ELF-1 (cell line): ENCODE data around the gene TMEM120A.
A peak's percentile ranks its signal among the peaks of the same experiment; 100 is the strongest.

ENCODE experiments used
- DNase-seq: peaks from one replicate; pipeline ENCODE4 v3.0.0-alpha.2; 2016; ENCODE audit warnings: low read depth, low spot score

Gene TMEM120A

DNA sequence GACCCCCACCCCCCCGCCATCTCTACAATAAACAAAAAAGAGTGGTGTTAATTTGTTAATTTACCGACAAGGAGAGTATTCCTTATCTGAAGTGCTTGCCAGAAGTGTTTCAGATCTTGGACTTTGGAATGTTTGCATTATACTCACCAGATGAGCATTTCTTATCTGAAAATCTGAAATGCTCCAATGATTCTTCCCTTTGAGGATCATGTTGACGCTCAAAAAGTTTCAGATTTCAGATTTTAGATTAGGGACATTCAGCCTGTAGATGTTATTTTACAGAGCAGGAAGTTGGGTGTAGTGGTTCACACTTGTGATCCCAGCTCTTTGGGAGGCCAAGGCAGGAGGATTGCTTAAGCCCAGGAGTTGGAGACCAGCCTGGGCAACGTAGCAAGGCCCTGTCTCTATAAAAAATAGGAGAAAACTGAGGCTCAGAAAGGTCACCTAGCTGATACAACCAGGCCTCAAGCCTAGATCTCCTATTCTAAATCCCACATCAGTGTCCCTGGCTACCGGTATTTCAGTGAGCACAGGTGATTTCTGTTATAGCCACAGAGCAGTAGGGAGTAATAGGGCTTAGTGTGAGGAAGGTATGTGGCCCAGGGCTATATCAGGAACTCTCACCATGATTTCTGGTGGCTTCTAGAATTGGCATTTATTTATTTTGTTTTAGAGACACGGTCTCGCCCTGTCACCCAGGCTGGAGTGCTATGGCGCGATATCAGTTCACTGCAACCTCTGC lies 35.4 kb downstream of the TMEM120A start:
- DNase-seq: no peak

DNA sequence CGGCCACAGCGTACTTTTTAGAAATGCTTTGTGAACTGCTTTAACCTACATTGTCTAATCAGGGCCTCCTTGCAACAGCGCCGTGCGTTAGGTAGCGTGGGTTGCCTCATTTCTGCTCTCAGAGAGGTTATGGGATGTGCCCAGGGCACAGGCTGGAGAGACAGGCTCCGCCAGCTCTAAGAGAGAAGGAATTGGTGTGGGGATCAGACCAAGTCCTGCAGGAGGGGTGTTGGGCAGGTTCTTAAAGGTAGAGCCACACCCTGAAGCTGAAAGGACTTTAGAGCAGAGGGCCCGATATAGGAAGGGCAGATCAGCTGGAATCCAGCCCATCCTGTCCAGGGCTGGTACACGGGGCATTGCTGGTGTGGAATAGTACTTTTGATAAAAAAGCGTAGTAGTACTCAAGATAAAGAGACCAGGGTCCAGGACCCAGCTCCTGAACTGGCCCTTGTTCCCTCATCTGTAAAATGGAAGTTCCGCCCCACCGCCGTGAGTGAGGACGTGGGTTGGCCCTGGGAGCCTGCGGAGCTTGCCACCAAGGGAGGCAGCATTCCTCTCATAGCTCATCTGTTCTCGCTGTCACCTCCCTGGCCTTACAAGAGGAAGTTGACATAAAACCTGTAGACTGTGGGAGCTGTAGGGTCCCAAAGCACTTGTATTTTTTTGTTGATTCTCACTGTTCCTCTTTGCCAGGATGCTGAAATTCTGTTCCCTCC lies 37.2 kb downstream of the TMEM120A start:
- peak; percentile 87 for DNase-seq

DNA sequence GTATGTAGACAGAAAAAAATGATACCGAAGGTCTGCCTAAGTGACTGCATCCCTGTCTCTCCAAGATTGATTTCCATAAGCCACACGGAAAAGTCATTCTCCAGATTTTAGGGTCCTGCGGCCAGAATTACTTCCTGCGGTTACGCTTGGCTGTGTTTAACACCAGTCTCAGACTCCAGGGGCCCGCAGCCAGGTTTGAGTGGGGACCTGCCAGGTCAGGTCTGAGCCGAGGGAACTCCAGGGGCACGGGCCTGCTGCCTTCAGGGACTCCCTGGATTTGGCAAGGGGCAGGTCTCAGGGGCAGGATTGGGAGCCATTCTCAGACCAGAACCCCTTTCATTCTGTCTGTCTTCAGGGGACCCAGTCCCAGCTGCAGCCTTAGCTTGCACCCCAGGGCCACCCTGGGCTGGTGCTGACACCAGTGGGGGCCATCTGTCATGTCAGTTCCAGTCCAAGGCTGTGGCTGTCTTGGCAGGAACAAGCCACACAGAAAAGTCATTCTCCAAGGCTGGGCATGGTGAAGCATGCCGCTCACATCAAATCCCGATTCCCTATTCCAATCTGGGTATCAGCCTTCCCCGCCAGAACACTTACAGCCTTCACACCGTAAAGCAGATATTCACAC lies 39.0 kb downstream of the TMEM120A start:
- DNase-seq: no peak

DNA sequence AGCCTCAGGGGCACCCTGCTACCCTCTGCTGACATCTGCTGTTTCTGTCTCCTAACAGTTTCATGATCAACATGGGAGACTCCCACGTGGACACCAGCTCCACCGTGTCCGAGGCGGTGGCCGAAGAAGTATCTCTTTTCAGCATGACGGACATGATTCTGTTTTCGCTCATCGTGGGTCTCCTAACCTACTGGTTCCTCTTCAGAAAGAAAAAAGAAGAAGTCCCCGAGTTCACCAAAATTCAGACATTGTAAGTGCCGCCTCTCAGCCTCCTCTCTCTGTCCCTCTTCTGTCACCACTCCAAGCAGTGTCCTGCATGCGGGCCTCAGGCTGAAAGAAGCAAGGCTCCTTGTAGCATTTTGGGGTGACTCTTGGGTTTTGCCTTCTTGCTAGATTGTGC lies 40.5 kb downstream of the TMEM120A start:
- no peak for DNase-seq

DNA sequence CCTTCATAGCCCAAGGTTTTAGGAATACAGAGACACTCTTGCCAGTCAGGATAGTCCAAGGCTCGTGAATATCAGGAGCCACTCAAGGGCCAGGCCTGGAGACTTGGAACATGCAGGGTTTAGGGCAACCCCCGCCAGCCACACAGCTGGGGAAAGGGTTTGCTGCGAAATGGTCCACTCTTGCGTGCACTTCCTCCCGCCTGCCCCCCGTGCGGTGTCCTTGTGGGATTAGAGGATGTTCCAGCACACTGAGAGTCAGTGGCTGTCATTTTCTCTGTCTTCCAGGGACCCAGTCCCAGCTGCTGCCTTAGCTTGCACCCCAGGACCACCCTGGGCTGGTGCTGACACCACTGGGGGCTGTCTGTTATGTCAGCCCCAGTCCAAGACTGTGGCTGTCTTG lies 41.0 kb downstream of the TMEM120A start:
- no peak for DNase-seq

DNA sequence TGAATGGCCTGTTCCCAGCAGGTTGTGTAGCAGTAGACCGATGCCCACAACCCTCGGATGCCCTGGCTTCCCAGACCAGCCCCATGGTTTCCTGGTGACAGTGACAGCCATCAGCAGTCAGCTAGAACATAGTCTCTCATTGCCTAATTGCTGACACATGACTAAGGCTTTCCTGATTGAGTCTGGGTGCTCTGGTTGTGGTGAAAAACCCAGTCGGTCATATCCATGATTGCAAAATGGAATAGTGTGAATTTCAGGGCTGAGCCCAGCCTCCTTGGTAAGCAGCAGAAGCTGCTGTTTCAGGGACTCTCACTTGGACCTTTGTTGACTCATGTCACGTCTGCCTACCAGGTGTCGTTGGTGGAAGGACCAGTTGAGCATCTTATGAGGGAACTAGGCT lies 42.9 kb downstream of the TMEM120A start:
- no peak for DNase-seq

DNA sequence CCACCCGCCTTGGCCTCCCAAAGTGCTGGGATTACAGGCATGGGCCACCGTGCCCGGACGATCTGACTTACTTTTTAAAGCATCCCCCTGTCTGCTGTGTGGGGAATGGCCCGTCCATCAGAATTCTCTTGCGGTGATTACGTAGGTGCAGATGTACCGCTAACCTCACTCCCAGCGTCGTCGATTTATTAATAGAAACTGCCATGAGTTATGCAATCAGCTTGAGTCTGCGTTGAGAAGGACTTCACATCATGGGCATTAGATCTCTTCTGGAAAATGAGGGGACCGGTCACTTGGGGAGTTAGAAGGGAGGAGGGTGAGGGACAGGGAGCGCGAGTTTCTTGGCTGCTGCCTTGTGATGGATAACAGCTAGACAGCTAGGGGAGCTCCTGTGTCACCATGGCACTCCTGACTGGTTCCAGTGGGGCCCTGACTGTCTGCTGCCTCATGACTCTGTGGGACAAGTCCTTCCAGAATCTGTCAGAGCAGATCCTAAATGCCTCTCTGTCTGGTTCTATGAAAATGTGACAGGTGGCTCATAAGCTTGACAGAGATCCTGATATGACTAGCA lies 44.2 kb downstream of the TMEM120A start:
- no peak for DNase-seq

DNA sequence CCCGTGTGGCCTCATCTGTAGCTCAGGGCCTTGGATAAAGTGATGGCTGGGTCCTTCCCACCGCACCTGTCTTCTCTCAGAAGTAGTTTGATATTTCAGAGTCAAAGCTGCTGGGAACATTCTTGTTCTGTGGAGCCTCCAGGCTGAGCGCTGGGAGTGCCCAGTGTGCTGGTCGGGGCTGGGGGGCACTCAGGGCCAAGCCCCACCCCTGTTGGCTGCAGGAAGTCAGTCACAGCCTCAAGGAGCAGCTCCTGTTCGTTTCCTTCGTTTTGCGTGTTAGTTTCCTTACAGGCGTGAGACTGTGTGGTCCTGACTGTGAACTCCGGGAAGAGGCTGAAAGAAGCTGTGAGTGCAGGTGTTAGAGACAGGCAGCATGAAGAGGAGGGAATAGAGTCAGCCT lies 46.2 kb downstream of the TMEM120A start:
- DNase-seq: no peak

DNA sequence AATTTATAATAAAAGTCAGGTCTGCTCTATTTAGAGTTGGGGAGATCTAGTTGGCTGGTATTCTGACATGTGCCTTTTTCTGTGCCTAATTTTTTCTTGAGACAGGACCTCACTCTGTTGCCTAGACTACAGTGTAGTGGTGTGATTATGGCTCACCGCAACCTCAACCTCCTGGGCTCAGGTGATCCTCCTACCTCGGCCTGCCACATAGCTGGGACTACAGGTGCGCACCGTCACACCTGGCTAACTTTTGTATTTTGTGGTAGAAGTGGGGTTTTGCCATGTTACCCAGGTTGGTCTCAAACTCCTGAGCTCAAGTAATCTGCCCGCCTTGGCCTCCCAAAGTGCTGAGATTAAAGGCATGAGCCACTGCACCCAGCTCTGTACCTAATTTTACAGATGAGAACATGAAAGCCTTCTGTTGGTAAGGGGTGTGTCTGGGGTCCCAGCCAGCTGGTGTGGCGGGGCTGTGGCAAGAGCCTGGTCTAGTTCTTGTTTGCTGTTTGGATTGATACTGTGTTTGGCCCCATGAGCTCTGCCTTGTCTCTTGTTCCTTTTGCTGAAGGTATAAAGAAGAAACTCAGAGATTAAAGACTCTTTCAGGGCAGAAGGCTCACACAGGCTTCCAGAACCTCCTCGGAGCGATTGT lies 48.1 kb downstream of the TMEM120A start:
- DNase-seq: no peak

DNA sequence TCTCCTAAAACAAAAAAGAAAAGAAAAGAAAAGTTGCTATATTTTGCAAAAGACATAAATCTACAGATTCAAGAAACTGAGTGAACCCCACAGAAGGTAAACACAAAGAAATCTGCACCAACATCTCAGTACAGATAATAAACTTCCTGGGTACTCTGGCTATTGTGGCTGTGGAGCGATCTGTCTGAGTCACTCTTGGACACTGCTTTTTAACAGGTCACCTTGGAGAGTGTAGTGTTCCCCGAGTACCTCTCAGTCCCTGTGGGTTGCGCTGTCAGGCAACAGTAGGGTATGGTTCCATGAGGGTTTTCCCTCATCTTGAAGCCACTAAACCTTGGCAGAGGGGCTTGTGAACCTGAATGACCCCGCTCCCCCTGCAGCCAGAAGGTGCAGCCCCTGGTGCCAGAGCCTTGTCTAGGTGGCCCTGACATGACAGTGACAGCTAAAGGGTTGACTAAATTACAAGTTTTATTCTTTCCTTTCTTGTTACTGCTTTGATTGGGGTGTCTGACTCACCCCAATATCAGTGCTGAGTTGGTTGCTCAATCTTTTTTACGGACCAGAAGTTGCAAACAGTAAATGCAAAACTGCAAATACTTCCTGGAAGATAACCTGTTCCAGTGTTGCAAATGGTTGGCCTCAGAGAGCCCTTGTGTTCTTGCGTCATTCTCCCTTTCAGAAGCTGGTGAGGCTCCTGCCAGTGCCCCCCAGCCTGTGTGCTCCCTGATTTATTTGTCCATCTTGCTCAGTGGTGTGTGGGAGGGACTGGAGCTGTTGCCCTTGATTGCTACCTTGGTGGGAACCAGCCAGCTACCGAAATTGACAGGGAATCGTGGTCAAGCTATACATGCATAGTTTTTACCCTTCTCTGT lies 48.9 kb downstream of the TMEM120A start:
- DNase-seq: no peak

DNA sequence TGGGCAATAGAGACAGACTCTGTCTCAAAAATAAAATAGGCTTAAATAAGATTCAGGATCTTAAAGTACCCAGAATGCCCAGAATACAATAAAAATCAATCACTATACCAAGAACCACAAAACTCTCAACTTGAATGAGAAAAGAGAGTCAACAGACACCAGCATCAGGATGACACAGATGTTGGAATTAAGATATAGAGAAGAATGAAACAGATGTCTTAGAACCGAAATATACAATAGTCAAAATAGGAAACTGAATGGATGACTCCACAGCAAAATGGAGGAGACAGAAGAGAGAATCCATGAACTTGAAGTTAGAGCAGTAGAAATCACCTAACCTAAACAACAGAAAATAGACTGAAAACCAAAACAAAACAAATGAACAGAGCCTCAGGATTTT lies 49.9 kb downstream of the TMEM120A start:
- no peak for DNase-seq

DNA sequence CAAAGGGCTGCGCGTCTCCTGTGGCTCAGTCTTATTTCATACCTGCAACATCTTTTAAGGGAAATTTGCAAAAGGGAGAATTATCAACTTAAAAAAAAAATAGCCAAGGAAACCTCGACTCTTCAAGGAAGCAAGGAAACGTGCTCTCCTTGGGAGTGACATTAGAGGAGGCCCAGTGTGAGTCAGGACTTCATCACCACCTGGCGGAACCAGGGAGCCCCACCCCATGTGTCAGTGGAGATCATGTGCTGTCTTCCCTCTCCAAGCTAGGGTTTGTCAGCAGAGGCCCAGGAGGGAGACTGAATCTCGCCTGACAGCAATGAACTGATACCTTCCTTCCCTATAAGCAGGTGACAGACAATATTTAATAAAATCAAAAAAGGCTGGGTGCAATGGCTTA lies 50.5 kb downstream of the TMEM120A start:
- no peak for DNase-seq

DNA sequence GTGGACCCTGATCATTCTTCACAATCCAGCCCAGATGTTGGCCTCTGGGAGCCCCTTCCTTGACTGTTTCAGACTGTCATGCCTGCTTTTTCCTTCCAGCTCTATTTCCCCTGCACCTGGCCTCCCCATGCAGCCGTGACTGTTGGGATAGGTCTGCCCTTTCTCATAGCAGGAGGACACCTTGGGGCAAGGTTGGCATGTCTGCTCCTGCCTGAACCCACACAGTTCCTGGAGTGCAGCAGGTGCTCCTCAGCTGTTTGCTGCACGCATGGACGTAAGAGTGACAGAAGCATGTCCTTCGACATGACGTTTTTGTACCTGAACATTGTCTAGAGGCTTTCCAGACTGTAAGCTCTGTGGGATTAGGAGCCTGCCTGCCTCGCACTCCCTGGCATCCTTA lies 55.5 kb downstream of the TMEM120A start:
- DNase-seq: no peak

DNA sequence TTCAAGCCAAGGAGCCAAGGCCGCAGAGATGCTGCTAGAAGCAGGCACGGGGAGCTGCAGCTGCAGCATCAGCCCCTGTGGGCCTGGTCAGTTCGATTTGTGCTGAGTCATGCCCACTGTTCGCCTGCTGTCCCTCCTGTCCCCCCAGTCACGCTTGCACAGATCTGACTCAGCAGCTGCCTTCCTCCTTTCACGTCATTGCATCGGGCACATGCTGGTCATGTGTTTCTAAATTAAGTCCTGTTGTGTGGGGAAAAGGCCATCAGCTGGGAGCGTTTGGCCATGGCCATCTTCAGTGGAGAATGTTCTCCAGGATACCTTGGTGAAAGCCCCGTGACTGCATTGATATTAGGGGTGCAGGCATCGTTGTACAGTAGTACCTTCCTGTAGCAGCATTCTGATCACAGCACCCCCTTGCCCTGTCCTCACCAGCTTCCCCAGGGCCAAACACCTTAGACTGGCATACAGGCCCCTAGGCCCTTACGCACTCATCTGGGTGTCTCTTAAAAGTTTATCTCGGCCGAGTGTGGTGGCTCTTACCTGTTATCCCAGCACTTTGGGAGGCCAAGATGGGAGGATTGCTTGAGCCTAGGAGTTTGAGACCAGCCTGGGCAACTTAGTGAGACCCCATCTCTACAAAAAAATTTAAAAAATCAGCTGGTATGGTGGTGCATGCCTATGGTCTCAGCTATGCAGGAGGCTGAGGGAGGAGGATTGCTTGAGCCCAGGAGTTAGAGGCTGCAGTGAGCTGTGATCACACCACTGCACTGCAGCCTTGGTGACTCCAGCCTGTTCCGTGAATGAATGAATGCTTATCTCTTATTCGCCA lies 56.2 kb downstream of the TMEM120A start:
- DNase-seq: peak; percentile 52
